IMR-90 (cell line): ENCODE measurements around the gene MLYCD. TPM values are rescaled to one million over a fixed set of nuclear protein-coding genes. Genes with fewer than 3 reads are reported as not detected.

Experiments used
- ATAC-seq: fragments of 200-7000 bp; cut with Tn5 transposase; 2 replicates; pipeline ENCODE4 v1.9.1; 2020; ENCODE audit warnings: low read depth, mild to moderate bottlenecking, moderate library complexity
- BruUV-seq: library from RNA; stranded (reverse); fragments of 400-500 nt; replicated peaks from 2 replicates; lab custom pipeline; 2021; lab: Mats Ljungman, UMichigan
- CTCF ChIA-PET: fragments of 300-600 bp; formaldehyde crosslinking; extraction: SDS; loops from one replicate; lab custom pipeline; 2021; ENCODE audit warnings: antibody characterized with exemption; lab: Yijun Ruan, JAX
- POLR2A ChIA-PET: fragments of 300-600 bp; sonication (Branson Sonifier 250); formaldehyde crosslinking; loops from one replicate; lab custom pipeline; 2022; ENCODE audit warnings: antibody characterized with exemption; ENCODE audit not compliant: unreplicated experiment; lab: Charles Lee
- DNase-seq: peaks from one replicate; pipeline ENCODE4 v3.0.0; 2013
- H2AFZ ChIP-seq: replicated peaks from 2 replicates; pipeline ENCODE3; 2013; ENCODE audit warnings: low read length, mild to moderate bottlenecking; ENCODE audit not compliant: poor library complexity
- H2AK5ac ChIP-seq: 2 replicates; pipeline ENCODE4 v1.6.1; 2013; ENCODE audit warnings: low read depth, low read length, inconsistent platforms
- H2AK9ac ChIP-seq: replicated peaks from 2 replicates; pipeline ENCODE3; 2013; ENCODE audit warnings: mild to moderate bottlenecking, low read depth, low read length, moderate library complexity; ENCODE audit not compliant: poor library complexity
- H2BK120ac ChIP-seq: 2 replicates; pipeline ENCODE4 v1.6.1; 2013; ENCODE audit warnings: low read depth, low read length, inconsistent platforms
- H2BK15ac ChIP-seq: 3 replicates; pipeline ENCODE4 v1.6.1; 2013; ENCODE audit warnings: low read depth, low read length, inconsistent platforms
- H2BK20ac ChIP-seq: 2 replicates; pipeline ENCODE4 v1.6.1; 2013; ENCODE audit warnings: low read depth, mild to moderate bottlenecking, inconsistent platforms, low read length, moderate library complexity
- H2BK5ac ChIP-seq: 2 replicates; pipeline ENCODE4 v1.6.1; 2013; ENCODE audit warnings: mild to moderate bottlenecking, low read depth, low read length, inconsistent platforms; ENCODE audit not compliant: poor library complexity, severe bottlenecking
- H3K14ac ChIP-seq: replicated peaks from 2 replicates; pipeline ENCODE4 v1.6.1; 2013; ENCODE audit warnings: low read depth, low read length, inconsistent platforms
- H3K18ac ChIP-seq: 2 replicates; pipeline ENCODE4 v1.6.1; 2013; ENCODE audit warnings: low read depth, low read length, control low read depth
- H3K23ac ChIP-seq: 2 replicates; pipeline ENCODE4 v1.6.1; 2013; ENCODE audit warnings: low read depth, low read length, inconsistent platforms
- H3K27ac ChIP-seq: 2 replicates; pipeline ENCODE4 v1.5.1; 2013; ENCODE audit warnings: mild to moderate bottlenecking, control low read depth, low read length; ENCODE audit not compliant: insufficient read depth
- H3K27me3 ChIP-seq: 2 replicates; pipeline ENCODE4 v1.6.1; 2013; ENCODE audit warnings: low read length; ENCODE audit not compliant: control insufficient read depth, insufficient read depth
- H3K36me3 ChIP-seq: 2 replicates; pipeline ENCODE4 v1.6.1; 2013; ENCODE audit warnings: low read length, mixed read lengths; ENCODE audit not compliant: control insufficient read depth, insufficient read depth
- H3K4ac ChIP-seq: 2 replicates; pipeline ENCODE4 v1.6.1; 2013; ENCODE audit warnings: low read depth, low read length, inconsistent platforms
- H3K4me1 ChIP-seq: 2 replicates; pipeline ENCODE4 v1.6.1; 2013; ENCODE audit warnings: low read length, mixed read lengths; ENCODE audit not compliant: control insufficient read depth, insufficient read depth
- H3K4me2 ChIP-seq: 2 replicates; pipeline ENCODE4 v1.6.1; 2013; ENCODE audit warnings: low read depth, mild to moderate bottlenecking, control low read depth, low read length, moderate library complexity
- H3K4me3 ChIP-seq: 2 replicates; pipeline ENCODE4 v1.5.1; 2013; ENCODE audit warnings: low read depth, mild to moderate bottlenecking, control low read depth, low read length, moderate library complexity; ENCODE audit not compliant: insufficient read depth
- H3K56ac ChIP-seq: 2 replicates; pipeline ENCODE4 v1.6.1; 2013; ENCODE audit warnings: low read length, inconsistent platforms; ENCODE audit not compliant: insufficient read depth; ENCODE audit errors: extremely low read depth
- H3K79me1 ChIP-seq, 2 experiments: 2 replicates each; pipeline ENCODE4 v1.6.1; 2013; ENCODE audit warnings: low read length in 2 of 2, inconsistent platforms in 1 of 2, low read depth in 1 of 2
- H3K9ac ChIP-seq: 2 replicates; pipeline ENCODE4 v1.6.1; 2013; ENCODE audit warnings: low read depth, low read length, control low read depth
- H3K9me1 ChIP-seq: 2 replicates; pipeline ENCODE4 v1.6.1; 2013; ENCODE audit warnings: low read length, inconsistent platforms; ENCODE audit not compliant: insufficient read depth
- H3K9me3 ChIP-seq: 2 replicates; pipeline ENCODE4 v1.6.1; 2013; ENCODE audit warnings: low read length; ENCODE audit not compliant: control insufficient read depth, insufficient read depth
- H4K20me1 ChIP-seq: 2 replicates; pipeline ENCODE4 v1.6.1; 2013; ENCODE audit warnings: low read length, inconsistent platforms; ENCODE audit not compliant: insufficient read depth
- H4K5ac ChIP-seq: 2 replicates; pipeline ENCODE4 v1.6.1; 2013; ENCODE audit warnings: mild to moderate bottlenecking, low read depth, low read length, control low read depth
- H4K8ac ChIP-seq, 2 experiments: 2 replicates each; pipeline ENCODE4 v1.6.1; 2013; ENCODE audit warnings: low read depth in 2 of 2, low read length in 2 of 2, control low read depth in 1 of 2, inconsistent platforms in 1 of 2
- H4K91ac ChIP-seq: 2 replicates; pipeline ENCODE4 v1.6.1; 2013; ENCODE audit warnings: low read depth, low read length, inconsistent platforms; ENCODE audit not compliant: insufficient read depth
- CEBPB ChIP-seq: IDR thresholded peaks from 2 replicates; pipeline ENCODE4 v1.6.1; 2012; ENCODE audit warnings: low read depth, low read length, improper control_type of control experiment
- CTCF ChIP-seq: conservative IDR thresholded peaks from 2 replicates; pipeline ENCODE4 v1.5.1; 2012; ENCODE audit warnings: mild to moderate bottlenecking, low read depth, low read length, improper control_type of control experiment
- MAZ ChIP-seq: IDR thresholded peaks from 2 replicates; pipeline ENCODE4 v1.6.1; 2012; ENCODE audit warnings: low read depth, mild to moderate bottlenecking, low read length, improper control_type of control experiment, moderate library complexity, borderline replicate concordance
- WGBS, 2 experiments: methylation state at CpG; one replicate each; pipeline versions ENCODE4 v1.1.5 to v1.1.7; 2013; ENCODE audit warnings: missing lambda C conversion rate in 2 of 2; ENCODE audit not compliant: insufficient read length in 1 of 2; ENCODE audit errors: extremely low coverage in 2 of 2; 5-methylcytosine and 5-hydroxymethylcytosine counted together
- dilution Hi-C: fragments of 300-500 bp; cut with HindIII; formaldehyde crosslinking; loops from one replicate; pipeline ENCODE4 v1.14.3; 2018; ENCODE audit warnings: low sequenced_read_pairs; ENCODE audit not compliant: unreplicated experiment
- in situ Hi-C: fragments of 300-500 bp; cut with MboI; formaldehyde crosslinking; loops from 3 replicates; pipeline ENCODE4 v1.14.3; 2019; ENCODE audit warnings: low sequenced_read_pairs, inconsistent platforms, mixed read lengths
- intact Hi-C: fragments of 100-400 bp; cut with micrococcal nuclease; formaldehyde crosslinking; loops from 2 replicates; pipeline ENCODE4 v1.10.0; 2022
- polyA plus RNA-seq, 3 experiments: library from polyadenylated mRNA; depleted of rRNA; stranded (reverse); fragments of >200 nt; gene quantifications; 2 replicates each; pipeline ENCODE4 v1.2.3, GENCODE V29; 2012; ENCODE audit warnings: low replicate concordance in 1 of 3
- total RNA-seq: library from RNA; depleted of rRNA; stranded (reverse); fragments of >200 nt; gene quantifications from 2 replicates; pipeline ENCODE4 v1.2.3, GENCODE V29; 2012

The MLYCD gene
- total and polyA plus RNA-seq, 2 of the 4 experiments (the other 2 are of a cell fraction): 1.9 to 2.7 TPM

DNA sequence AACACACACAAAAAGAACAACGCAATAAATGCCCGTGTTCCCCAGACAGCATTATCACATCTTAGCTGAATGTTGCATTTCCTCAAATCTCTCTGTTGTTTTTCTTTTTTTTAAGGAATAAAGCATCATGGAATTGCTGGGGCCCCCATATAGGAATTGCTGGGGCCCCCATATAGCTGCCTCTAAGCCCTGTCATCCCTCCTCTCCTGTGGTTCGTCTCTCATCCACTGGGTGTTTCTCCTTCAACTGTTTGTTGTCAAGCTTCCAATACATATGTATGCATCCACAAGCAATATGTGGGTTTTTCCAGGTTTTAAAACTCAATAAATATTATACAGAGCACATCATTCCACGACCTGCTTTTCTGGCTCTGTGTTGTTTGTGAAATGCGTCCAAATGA is 48.0 kb upstream of the MLYCD start:
- BruUV-seq: no TSS peak
- Histone ChIP-seq H2BK15ac (no peak overlapping the region), H4K20me1 (no peaks in the 10 kb centered on the region), H3K27ac (no peak overlapping the region), H3K79me1 (no peaks in the 10 kb centered on the region), H2AK5ac (no peak overlapping the region), H3K4me3 (no peak overlapping the region), H2BK20ac (no peak overlapping the region), H3K4ac (no peak overlapping the region), H2AK9ac (no peak overlapping the region), H2BK5ac (no peak overlapping the region), H2BK120ac (no peak overlapping the region), H3K14ac (no peak overlapping the region), H3K27me3 (peaks cover 31% of the 10 kb centered on the region), H3K56ac (no peak overlapping the region), H4K8ac (no peak overlapping the region), H3K4me1 (no peaks in the 10 kb centered on the region), H4K91ac (no peak overlapping the region), H3K4me2 (no peak overlapping the region), H3K9me3 (no peaks in the 10 kb centered on the region; the same call in 1 of the 2 replicates), H4K5ac (no peak overlapping the region), H3K36me3 (no peaks in the 10 kb centered on the region), H3K9ac (no peak overlapping the region), H3K18ac (no peak overlapping the region), H3K9me1 (no peaks in the 10 kb centered on the region), H2AFZ (no peak overlapping the region), H3K23ac (no peak overlapping the region)
- no CpG with 5 or more reads among the region's 5 CpGs for WGBS, 2 experiments
- CTCF ChIA-PET: no interaction called here
- POLR2A ChIA-PET: no interaction called here
- dilution Hi-C loops (no loop called here), intact Hi-C loops (no loop called here), in situ Hi-C loops (loop anchor here (25.0 kb wide), 1 partner anchor 1589 kb away; no protein-coding TSS in a partner anchor)
- no peak for ATAC-seq
- TF ChIP-seq CTCF (no peak), CEBPB (no peak), MAZ (no peak)
- no peak for DNase-seq
